ENCODE measurements around the gene KCNG4. TPM values are rescaled to one million over a fixed set of nuclear protein-coding genes. Genes with fewer than 3 reads are reported as not detected.

KCNG4 gene
- polyA plus RNA-seq (ENCODE audit: low read depth in 6 of 6) = not detected

- no peak for DNase-seq
- Mint-ChIP-seq H3K27me3 (peaks cover 41 to 50% (median 45%) of the 10 kb centered on the region in 3 donors), H3K4me3 (peak within 1 kb of the TSS in 1 of 8 donors; percentile 22), H3K27ac (peak within 1 kb of the TSS in 2 of 6 donors; percentile 54 to 60), H3K9me3 (peaks cover 0 to 14% (median 4%) of the 10 kb centered on the region in 7 donors), H3K36me3 (peaks cover 6 to 12% of the 10 kb centered on the region in 2 donors), H3K4me1 (no peaks in the 10 kb centered on the region)
- ATAC-seq (ENCODE audit: low read depth in 2 of 2) = no peak
Observed at GRCh38 chr16:84239909-84240308, at the start of gene KCNG4. TSS of gene KCNG4 (minus strand) at chr16:84240012. CDS start at chr16:84237485, 2,527 bp downstream.

- H3K27me3 Mint-ChIP-seq = peaks cover 30 to 49% (median 39%) of the 10 kb centered on the region in 3 donors
- H3K4me1 Mint-ChIP-seq = peaks cover 0 to 1% (median under 1%) of the 10 kb centered on the region in 3 donors
- ATAC-seq (ENCODE audit: low read depth in 2 of 2) = no peak
Observed at GRCh38 chr16:84288902-84289301, 49.1 kb upstream of the KCNG4 start.

GRCh38 chr16:84286578-84287240 lies 46.9 kb upstream of the KCNG4 start:
- Mint-ChIP-seq H3K9me3 (peaks cover 0 to 4% (median 0%) of the 10 kb centered on the region in 7 donors), H3K4me3 (no peak overlapping the region), H3K36me3 (no peaks in the 10 kb centered on the region), H3K27ac (no peak overlapping the region), H3K27me3 (peaks cover 25 to 46% (median 34%) of the 10 kb centered on the region in 3 donors), H3K4me1 (no peaks in the 10 kb centered on the region)
- DNase-seq (no peak), ATAC-seq (ENCODE audit: low read depth in 2 of 2) (no peak)

More at GRCh38 chr16:84288902-84289301, 49.1 kb upstream of the KCNG4 start:
- Mint-ChIP-seq H3K36me3 (no peaks in the 10 kb centered on the region), H3K27ac (no peak overlapping the region), H3K9me3 (peaks cover 0 to 4% (median 0%) of the 10 kb centered on the region in 7 donors), H3K4me3 (no peak overlapping the region)
- no peak for DNase-seq

GRCh38 chr16:84284154-84284722 lies 44.4 kb upstream of the KCNG4 start:
- ATAC-seq (ENCODE audit: low read depth in 2 of 2) = no peak
- DNase-seq = no peak
- Mint-ChIP-seq H3K4me1 (no peaks in the 10 kb centered on the region), H3K27ac (no peak overlapping the region), H3K36me3 (no peaks in the 10 kb centered on the region), H3K27me3 (peaks cover 18 to 37% (median 29%) of the 10 kb centered on the region in 3 donors), H3K4me3 (no peak overlapping the region), H3K9me3 (peaks cover 0 to 4% (median 0%) of the 10 kb centered on the region in 7 donors)

GRCh38 chr16:84283314-84284153 lies 43.7 kb upstream of the KCNG4 start:
- Mint-ChIP-seq H3K27me3 (peaks cover 17 to 30% (median 27%) of the 10 kb centered on the region in 3 donors), H3K4me3 (no peak overlapping the region), H3K9me3 (peaks cover 0 to 4% (median 0%) of the 10 kb centered on the region in 7 donors), H3K27ac (no peak overlapping the region), H3K4me1 (no peaks in the 10 kb centered on the region), H3K36me3 (no peaks in the 10 kb centered on the region)
- ATAC-seq (ENCODE audit: low read depth in 2 of 2) = no peak
- no peak for DNase-seq

- H3K27me3 Mint-ChIP-seq = peaks cover 20 to 24% (median 23%) of the 10 kb centered on the region in 3 donors
- H3K27ac Mint-ChIP-seq = no peak overlapping the region
- no peaks in the 10 kb centered on the region for H3K4me1 Mint-ChIP-seq
- DNase-seq = no peak
- ATAC-seq (ENCODE audit: low read depth in 2 of 2) = no peak
- no peaks in the 10 kb centered on the region for H3K9me3 Mint-ChIP-seq
- no peaks in the 10 kb centered on the region for H3K36me3 Mint-ChIP-seq
- no peak overlapping the region for H3K4me3 Mint-ChIP-seq
Observed at GRCh38 chr16:84282533-84282932, 42.7 kb upstream of the KCNG4 start.

GRCh38 chr16:84281074-84281473 lies 41.3 kb upstream of the KCNG4 start:
- Mint-ChIP-seq H3K4me1 (no peaks in the 10 kb centered on the region), H3K27ac (no peak overlapping the region), H3K9me3 (no peaks in the 10 kb centered on the region), H3K27me3 (peaks cover 19 to 23% (median 23%) of the 10 kb centered on the region in 3 donors), H3K4me3 (no peak overlapping the region), H3K36me3 (no peaks in the 10 kb centered on the region)
- DNase-seq (no peak), ATAC-seq (ENCODE audit: low read depth in 2 of 2) (no peak)

DNA sequence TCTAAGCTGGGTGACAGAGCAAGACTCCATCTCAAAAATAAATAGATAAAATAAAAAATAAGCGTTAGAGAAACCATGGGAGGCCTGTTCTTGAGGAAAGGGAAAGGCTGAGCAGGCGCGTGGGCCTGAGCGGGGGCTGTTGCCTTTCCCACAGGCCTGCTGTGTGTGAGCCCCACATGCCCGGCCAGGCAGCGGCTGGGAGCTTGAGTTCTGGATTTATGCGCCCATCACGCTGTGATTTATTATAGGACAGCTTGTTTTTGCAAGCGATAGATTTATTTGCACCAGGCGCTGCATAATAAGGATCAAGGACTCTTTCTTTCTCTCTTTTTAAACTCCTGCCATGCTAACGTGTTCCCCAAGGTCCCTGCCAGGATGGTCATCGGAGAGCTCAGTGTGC lies 40.1 kb upstream of the KCNG4 start:
- H3K9me3 Mint-ChIP-seq = no peaks in the 10 kb centered on the region
- no peak overlapping the region for H3K27ac Mint-ChIP-seq
- no peak for ATAC-seq (ENCODE audit: low read depth in 2 of 2)
- no peaks in the 10 kb centered on the region for H3K36me3 Mint-ChIP-seq
- peaks cover 28 to 29% (median 29%) of the 10 kb centered on the region in 3 donors for H3K27me3 Mint-ChIP-seq
- no peak for DNase-seq
- no peaks in the 10 kb centered on the region for H3K4me1 Mint-ChIP-seq
- peak overlapping the region in 1 of 8 donors; percentile 29 for H3K4me3 Mint-ChIP-seq

DNA sequence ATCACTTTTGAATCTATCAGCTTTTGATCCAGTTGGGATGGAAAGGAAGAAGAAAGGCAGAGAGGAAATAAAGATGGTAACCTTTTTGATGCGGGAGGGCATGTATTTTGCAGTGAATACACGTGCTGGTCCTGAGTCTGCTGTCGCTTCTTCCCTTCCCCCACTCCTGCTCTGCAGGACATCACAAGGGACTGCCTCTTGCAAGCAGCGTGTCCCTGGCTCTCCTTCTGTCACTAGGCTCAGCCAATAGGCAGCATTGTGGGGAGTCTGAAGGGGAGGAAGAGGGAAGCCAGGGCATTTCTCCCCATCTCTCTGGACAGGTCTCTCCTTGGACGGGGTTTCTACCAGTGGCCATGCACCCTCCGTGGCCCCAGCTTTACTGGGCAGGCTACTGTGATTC lies 39.2 kb upstream of the KCNG4 start:
- DNase-seq (no peak), ATAC-seq (ENCODE audit: low read depth in 2 of 2) (no peak)
- no peaks in the 10 kb centered on the region for H3K36me3 Mint-ChIP-seq
- no peaks in the 10 kb centered on the region for H3K4me1 Mint-ChIP-seq
- H3K4me3 Mint-ChIP-seq = no peak overlapping the region
- no peaks in the 10 kb centered on the region for H3K9me3 Mint-ChIP-seq
- no peak overlapping the region for H3K27ac Mint-ChIP-seq
- H3K27me3 Mint-ChIP-seq = peaks cover 28 to 29% (median 29%) of the 10 kb centered on the region in 3 donors

DNA sequence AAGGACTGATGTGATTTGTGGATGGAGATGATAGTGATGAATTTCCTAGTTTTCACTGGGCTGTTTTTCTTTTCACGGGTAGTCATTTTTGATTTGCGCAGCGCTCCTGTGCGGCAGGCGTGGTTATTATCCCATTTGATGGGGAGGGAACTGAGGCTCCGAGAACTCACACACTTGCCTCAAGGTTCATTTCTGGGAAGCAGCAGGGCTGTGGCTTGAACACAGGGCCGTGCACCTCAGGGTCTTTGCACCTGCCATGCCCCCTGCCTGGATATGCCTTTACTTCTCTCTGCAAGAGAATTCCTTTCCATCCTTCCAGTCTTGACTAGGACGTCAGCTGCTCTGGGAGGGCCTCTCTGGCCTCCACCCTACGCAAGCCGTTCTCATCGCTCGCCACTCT lies 38.5 kb upstream of the KCNG4 start:
- DNase-seq (no peak), ATAC-seq (ENCODE audit: low read depth in 2 of 2) (no peak)
- Mint-ChIP-seq H3K36me3 (no peaks in the 10 kb centered on the region), H3K4me3 (no peak overlapping the region), H3K27ac (no peak overlapping the region), H3K4me1 (no peaks in the 10 kb centered on the region), H3K9me3 (no peaks in the 10 kb centered on the region), H3K27me3 (peaks cover 22 to 26% (median 24%) of the 10 kb centered on the region in 3 donors)

GRCh38 chr16:84277244-84277823 lies 37.5 kb upstream of the KCNG4 start:
- no peak overlapping the region for H3K27ac Mint-ChIP-seq
- peaks cover 16 to 23% (median 21%) of the 10 kb centered on the region in 3 donors for H3K27me3 Mint-ChIP-seq
- ATAC-seq (ENCODE audit: low read depth in 2 of 2) (peak; percentile 52 to 56), DNase-seq (peak; percentile 20)
- no peaks in the 10 kb centered on the region for H3K36me3 Mint-ChIP-seq
- H3K4me1 Mint-ChIP-seq = no peaks in the 10 kb centered on the region
- no peak overlapping the region for H3K4me3 Mint-ChIP-seq
- no peaks in the 10 kb centered on the region for H3K9me3 Mint-ChIP-seq

DNA sequence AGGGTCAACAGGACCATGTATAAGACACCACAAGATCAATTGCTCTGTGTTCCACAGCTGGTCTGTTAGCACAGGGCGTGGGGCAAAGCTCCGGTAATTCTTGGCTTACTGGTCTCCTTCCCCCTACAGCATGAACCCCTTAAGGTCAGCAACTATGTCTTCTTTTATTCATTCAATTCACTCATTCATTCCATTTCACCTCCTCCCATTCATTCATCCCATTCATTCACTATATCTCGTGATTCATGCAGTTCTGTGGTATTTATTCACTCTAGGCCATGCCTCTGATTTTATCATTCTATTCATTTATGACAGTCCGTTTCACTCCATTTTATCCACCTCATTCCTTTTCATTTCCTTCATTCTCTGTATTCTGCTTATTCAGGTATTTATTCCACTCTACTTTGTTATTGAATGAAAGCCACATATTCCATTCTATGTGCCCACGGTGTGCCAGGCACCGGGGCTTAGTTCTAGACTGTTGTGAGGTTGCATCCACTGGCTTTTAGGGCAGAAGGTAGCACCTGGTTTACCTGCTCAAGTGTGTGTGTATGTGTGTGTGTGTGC lies 35.9 kb upstream of the KCNG4 start:
- ATAC-seq (ENCODE audit: low read depth in 2 of 2) = no peak
- Mint-ChIP-seq H3K27ac (peak overlapping the region in 1 of 6 donors; percentile 84), H3K36me3 (no peaks in the 10 kb centered on the region), H3K9me3 (no peaks in the 10 kb centered on the region), H3K4me3 (no peak overlapping the region), H3K4me1 (no peaks in the 10 kb centered on the region), H3K27me3 (peaks cover 8 to 20% (median 12%) of the 10 kb centered on the region in 3 donors)
- no peak for DNase-seq

- no peaks in the 10 kb centered on the region for H3K36me3 Mint-ChIP-seq
- H3K4me1 Mint-ChIP-seq = no peaks in the 10 kb centered on the region
- no peak overlapping the region for H3K27ac Mint-ChIP-seq
Observed at GRCh38 chr16:84274515-84274914, 34.7 kb upstream of the KCNG4 start.

More at GRCh38 chr16:84274515-84274914, 34.7 kb upstream of the KCNG4 start:
- DNase-seq = no peak
- no peaks in the 10 kb centered on the region for H3K9me3 Mint-ChIP-seq
- no peak overlapping the region for H3K4me3 Mint-ChIP-seq
- peaks cover 8 to 20% (median 11%) of the 10 kb centered on the region in 3 donors for H3K27me3 Mint-ChIP-seq
- no peak for ATAC-seq (ENCODE audit: low read depth in 2 of 2)

All from naive B cell (primary cell).